Testis (tissue), 3 donors: ENCODE results near the gene GPR63. TPM values are rescaled to one million over a fixed set of nuclear protein-coding genes. Genes with fewer than 3 reads are reported as not detected.

ENCODE experiments used
- DNase-seq: peaks from one replicate; pipeline ENCODE4 v3.0.0-alpha.2; 2019
- H3K27ac ChIP-seq, 2 donors: fragments of 200-600 bp; sonication (generic); one replicate each; pipeline ENCODE4 v1.5.1; 2019
- H3K27me3 ChIP-seq: fragments of 200-600 bp; sonication (generic); one replicate; pipeline ENCODE4 v1.5.1; 2019
- H3K36me3 ChIP-seq: fragments of 200-600 bp; sonication (generic); one replicate; pipeline ENCODE4 v1.5.1; 2017; ENCODE audit warnings: low read depth; ENCODE audit errors: missing control alignments
- H3K4me1 ChIP-seq: fragments of 200-600 bp; sonication (generic); one replicate; pipeline ENCODE4 v1.5.1; 2019
- H3K4me3 ChIP-seq, 2 donors: fragments of 200-600 bp; sonication (generic); one replicate each; pipeline ENCODE4 v1.5.1; 2017 to 2019
- H3K9me3 ChIP-seq: fragments of 200-600 bp; sonication (generic); one replicate; pipeline ENCODE4 v1.5.1; 2017
- CTCF ChIP-seq, 3 experiments: fragments of 450-650 bp in 2 of 3; fragments of 200-600 bp in 1 of 3; sonication (generic) in 1 of 3; IDR thresholded peaks; one replicate each; pipeline ENCODE4 v1.5.1; 2016 to 2019; ENCODE audit warnings: antibody characterized with exemption in 3 of 3, mild to moderate bottlenecking in 2 of 3, moderate library complexity in 1 of 3
- POLR2A ChIP-seq: fragments of 450-650 bp; IDR thresholded peaks from one replicate; pipeline ENCODE4 v1.6.1; 2017; ENCODE audit warnings: antibody characterized with exemption, mild to moderate bottlenecking, moderate library complexity
- WGBS, 2 donors: methylation state at CpG; one replicate each; pipeline ENCODE4 v1.1.5; 2018; 5-methylcytosine and 5-hydroxymethylcytosine counted together
- intact Hi-C: fragments of 100-400 bp; cut with DNase I; formaldehyde crosslinking; loops from one replicate; pipeline ENCODE4 v1.15.1; 2023; ENCODE audit warnings: low total_unique reads
- polyA plus RNA-seq: library from polyadenylated mRNA; stranded (reverse); fragments of 350-450 nt; fragmentation: Illumina TruSeq; extraction: RNeasy Lipid Tissue Mini Kit (QIAGEN cat#74804); gene quantifications from one replicate; pipeline ENCODE4 v1.2.3, GENCODE V29; 2014; ENCODE audit warnings: low read depth, low replicate concordance; ENCODE audit not compliant: insufficient read depth
- total RNA-seq, 2 donors: library from RNA; depleted of rRNA; stranded (reverse); fragments of >200 nt; gene quantifications; one replicate each; pipeline ENCODE4 v1.2.3, GENCODE V29; 2016

The GPR63 gene
- total and polyA plus RNA-seq, 3 donors from 2014 or later, result 4.3 to 6.3 (median 4.6) TPM

- no peak overlapping the region for H3K27ac ChIP-seq
- TF ChIP-seq POLR2A (no peak), CTCF (IDR thresholded peaks at IDR 0.05) (no peak)
- no peak for DNase-seq
- intact Hi-C loops, result no loop called here
- no peaks in the 10 kb centered on the region for H3K27me3 ChIP-seq
- WGBS, 2 donors, result 71 to 76% methylated on average over 1 of the region's 1 CpG
- H3K9me3 ChIP-seq, result no peaks in the 10 kb centered on the region
- H3K36me3 ChIP-seq, result no peaks in the 10 kb centered on the region
- H3K4me1 ChIP-seq, result no peaks in the 10 kb centered on the region
- no peak overlapping the region for H3K4me3 ChIP-seq
These were observed 25.1 kb downstream of the GPR63 start for GRCh38 chr6:96812077-96812703.

- Histone ChIP-seq H3K4me1 (no peaks in the 10 kb centered on the region), H3K27ac (no peak overlapping the region), H3K36me3 (no peaks in the 10 kb centered on the region), H3K9me3 (no peaks in the 10 kb centered on the region), H3K4me3 (no peak overlapping the region), H3K27me3 (no peaks in the 10 kb centered on the region)
- DNase-seq, result no peak
- TF ChIP-seq CTCF (IDR thresholded peaks at IDR 0.05), result no peak
- TF ChIP-seq POLR2A, result no peak
- intact Hi-C loops, result no loop called here
- WGBS, 2 donors, result 86 to 91% methylated on average over 2 of the region's 2 CpGs
These were observed 25.6 kb downstream of the GPR63 start for GRCh38 chr6:96811670-96812069.

DNA sequence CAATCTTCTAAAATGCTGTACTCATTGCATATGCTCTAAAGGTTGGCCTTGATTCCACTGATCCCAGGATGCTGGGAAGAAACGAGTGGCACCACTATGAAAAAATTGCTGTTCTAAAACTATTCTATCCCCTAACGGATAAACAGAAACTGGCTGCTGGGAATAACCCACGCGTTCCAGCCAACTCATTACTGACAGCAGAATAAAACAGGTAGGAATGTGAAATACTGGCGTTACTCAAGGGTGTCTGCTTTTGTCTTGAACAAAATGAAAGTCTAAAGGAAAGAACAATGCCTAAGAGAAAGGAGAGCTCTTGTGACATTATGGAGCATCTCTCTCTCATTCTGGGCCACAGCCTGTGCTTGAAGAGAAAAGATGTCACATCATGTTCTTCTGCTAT lies 26.1 kb downstream of the GPR63 start:
- no peaks in the 10 kb centered on the region for H3K4me1 ChIP-seq
- 80 to 84% methylated on average over 5 of the region's 5 CpGs for WGBS, 2 donors
- intact Hi-C loops, result no loop called here
- no peak overlapping the region for H3K4me3 ChIP-seq
- H3K9me3 ChIP-seq, result no peaks in the 10 kb centered on the region
- TF ChIP-seq POLR2A (no peak), CTCF (IDR thresholded peaks at IDR 0.05) (no peak)
- no peak overlapping the region for H3K27ac ChIP-seq
- no peaks in the 10 kb centered on the region for H3K36me3 ChIP-seq
- no peaks in the 10 kb centered on the region for H3K27me3 ChIP-seq
- no peak for DNase-seq

GRCh38 chr6:96809119-96809518 lies 28.2 kb downstream of the GPR63 start:
- intact Hi-C loops, result no loop called here
- H3K36me3 ChIP-seq, result no peaks in the 10 kb centered on the region
- H3K27ac ChIP-seq, result no peak overlapping the region
- H3K9me3 ChIP-seq, result no peaks in the 10 kb centered on the region
- H3K27me3 ChIP-seq, result no peaks in the 10 kb centered on the region
- DNase-seq, result no peak
- no peak for TF ChIP-seq POLR2A
- no peak for TF ChIP-seq CTCF (IDR thresholded peaks at IDR 0.05)
- H3K4me1 ChIP-seq, result no peaks in the 10 kb centered on the region
- H3K4me3 ChIP-seq, result no peak overlapping the region

GRCh38 chr6:96803106-96803481 lies 34.2 kb downstream of the GPR63 start:
- no peak overlapping the region for H3K4me3 ChIP-seq
- intact Hi-C loops, result no loop called here
- no peak for TF ChIP-seq CTCF (IDR thresholded peaks at IDR 0.05)
- no peak for TF ChIP-seq POLR2A
- H3K36me3 ChIP-seq, result no peaks in the 10 kb centered on the region
- H3K27ac ChIP-seq, result no peak overlapping the region
- H3K27me3 ChIP-seq, result no peaks in the 10 kb centered on the region
- no peaks in the 10 kb centered on the region for H3K9me3 ChIP-seq
- no peaks in the 10 kb centered on the region for H3K4me1 ChIP-seq
- DNase-seq, result no peak
